ENCODE data around the gene SLC26A11.

- TF ChIP-seq FOXA1 (IDR thresholded peaks at IDR 0.05) (no peak), BHLHE40 (IDR thresholded peaks at IDR 0.05; ENCODE audit: borderline replicate concordance) (no peak), SUZ12 (IDR thresholded peaks at IDR 0.05) (no peak), TARDBP (IDR thresholded peaks at IDR 0.05) (no peak), NFRKB (IDR thresholded peaks at IDR 0.05) (no peak), ARNT (IDR thresholded peaks at IDR 0.05) (no peak), ELF4 (IDR thresholded peaks at IDR 0.05) (no peak), CTBP1 (IDR thresholded peaks at IDR 0.05; ENCODE audit: borderline replicate concordance) (no peak), SP1 (IDR thresholded peaks at IDR 0.05) (no peak), L3MBTL2 (conservative IDR thresholded peaks at IDR 0.05) (no peak), FOXK2 (IDR thresholded peaks at IDR 0.05) (no peak), FOXM1 (IDR thresholded peaks at IDR 0.05; ENCODE audit: borderline replicate concordance) (no peak), LEF1 (IDR thresholded peaks at IDR 0.05; ENCODE audit: borderline replicate concordance) (no peak)
These were observed 48.5 kb upstream of the SLC26A11 start for GRCh38 chr17:80171681-80172080.

Data from HEK293T (cell line).